Thymus (tissue), 14 donors: ENCODE data around the gene PRAMEF9. TPM values are rescaled to one million over a fixed set of nuclear protein-coding genes. Genes with fewer than 3 reads are reported as not detected.
"Not testable (repeated sequence)": the region's sequence is repeated elsewhere in the genome, so short reads cannot be mapped to it uniquely, and the experiment has no call there.

Experiments used
- DNase-seq, 9 donors: peaks; one replicate each; pipeline ENCODE4 v3.0.0-alpha.2; 2013; ENCODE audit warnings: low spot score in 9 of 9, low read depth in 6 of 9, missing footprints in 1 of 9
- H3K27ac ChIP-seq, 2 donors: one replicate each; pipeline ENCODE4 v1.5.1; 2013; ENCODE audit warnings: control low read depth in 1 of 2, low read depth in 1 of 2, low read length in 1 of 2, mild to moderate bottlenecking in 1 of 2, moderate library complexity in 1 of 2
- H3K27me3 ChIP-seq, 2 donors: one replicate each; pipeline ENCODE4 v1.5.1; 2013; ENCODE audit warnings: low read length in 1 of 2; ENCODE audit not compliant: control insufficient read depth in 2 of 2, insufficient read depth in 1 of 2
- H3K36me3 ChIP-seq, 2 donors: one replicate each; pipeline ENCODE4 v1.5.1; 2013; ENCODE audit warnings: low read length in 1 of 2, mild to moderate bottlenecking in 1 of 2, moderate library complexity in 1 of 2; ENCODE audit not compliant: control insufficient read depth in 2 of 2, insufficient read depth in 2 of 2
- H3K4me1 ChIP-seq, 2 donors: one replicate each; pipeline ENCODE4 v1.5.1; 2013; ENCODE audit warnings: low read length in 2 of 2; ENCODE audit not compliant: control insufficient read depth in 2 of 2, insufficient read depth in 2 of 2
- H3K4me3 ChIP-seq, 2 donors: one replicate each; pipeline ENCODE4 v1.5.1; 2013; ENCODE audit warnings: low read length in 2 of 2, control low read depth in 1 of 2, mild to moderate bottlenecking in 1 of 2
- H3K9me3 ChIP-seq, 2 donors: one replicate each; pipeline ENCODE4 v1.5.1; 2013; ENCODE audit warnings: low read length in 1 of 2, mild to moderate bottlenecking in 1 of 2; ENCODE audit not compliant: control insufficient read depth in 2 of 2, insufficient read depth in 1 of 2
- WGBS: extraction: QIAGEN DNeasy Blood & Tissue Kit; methylation state at CpG from one replicate; pipeline ENCODE4 v1.1.7; 2013; 5-methylcytosine and 5-hydroxymethylcytosine counted together
- long read RNA-seq, 10 donors: transcript quantifications; one replicate each; lab custom pipeline, GENCODE V29; 2026
- polyA plus RNA-seq: library from polyadenylated mRNA; stranded (reverse); fragments of 200-250 nt; gene quantifications from one replicate; pipeline ENCODE4 v1.2.3, GENCODE V29; 2013
- total RNA-seq: library from RNA; stranded (reverse); fragments of 120-200 nt; gene quantifications from one replicate; pipeline ENCODE4 v1.2.4, GENCODE V29; 2013
- donor health status: healthy.

The PRAMEF9 gene
- total RNA-seq (0.05 TPM), polyA plus RNA-seq (0.14 TPM)
- long read RNA-seq, donor 1 = 0 reads
- long read RNA-seq, donor 2 = 0 reads
- long read RNA-seq, donor 3 = 0 reads
- long read RNA-seq, donor 4 = 0 reads
- long read RNA-seq, donor 5 = 0 reads
- long read RNA-seq, donor 6 = 0 reads
- long read RNA-seq, donor 7 = 0 reads
- long read RNA-seq, donor 8 = 0 reads
- long read RNA-seq, donor 9 = 0 reads
- long read RNA-seq, donor 10 = 0 reads

DNA sequence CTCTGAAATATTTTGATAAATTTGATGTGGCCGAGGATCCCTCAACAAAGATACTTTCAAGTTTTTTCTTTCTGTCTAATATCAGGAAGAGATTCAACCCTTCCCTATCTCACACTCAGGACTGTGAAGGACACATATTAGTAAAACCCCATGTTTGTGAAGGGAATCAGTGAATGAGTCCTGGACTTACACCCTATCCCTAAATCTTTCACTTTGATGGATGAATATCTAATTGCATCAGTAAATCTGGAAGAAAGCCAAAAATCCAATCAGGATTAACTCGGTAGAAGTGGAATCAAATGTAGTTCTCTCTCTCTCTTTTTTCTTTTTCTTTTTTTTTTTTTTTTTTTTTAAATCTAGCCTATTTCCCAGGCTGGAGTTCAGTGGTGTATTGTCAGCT, at the start of gene PRAMEF9:
PRAMEF9 (plus strand) TSS at position 301 of the 400 bp plus-strand sequence. CDS start 3,433 bp downstream, outside the sequence.
- not testable (repeated sequence) for H3K27me3 ChIP-seq, H3K27ac ChIP-seq
- WGBS = 98% methylated on average over 1 of the region's 2 CpGs

DNA sequence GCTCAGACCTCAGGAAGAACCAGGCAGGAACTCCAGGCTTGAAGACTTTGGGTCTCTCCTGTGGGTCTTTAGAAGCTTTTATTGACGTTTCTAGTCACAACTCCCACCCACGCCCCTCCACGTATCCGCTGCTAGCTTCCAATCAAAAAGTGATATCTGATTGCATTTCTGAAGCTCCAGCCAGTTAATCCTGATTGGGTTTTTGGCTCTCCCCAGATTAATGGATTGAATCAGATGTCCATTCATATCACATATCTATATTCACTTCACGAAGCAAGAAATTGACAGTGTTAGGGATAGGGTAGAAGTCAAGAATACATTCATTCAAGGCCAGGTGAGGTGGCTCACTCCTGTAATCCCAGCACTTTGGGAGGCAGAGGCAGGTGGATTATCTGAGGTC, 15.7 kb upstream of the PRAMEF9 start, which contains the start of gene PRAMEF26:
PRAMEF26 (minus strand) TSS at position 101 of the 400 bp plus-strand sequence. CDS start 2,914 bp downstream, outside the sequence.
- not testable (repeated sequence) for H3K27me3 ChIP-seq, H3K4me1 ChIP-seq, DNase-seq, H3K27ac ChIP-seq, H3K4me3 ChIP-seq, H3K9me3 ChIP-seq, H3K36me3 ChIP-seq
- WGBS = 94% methylated on average over 1 of the region's 5 CpGs

More for the DNA sequence above, at the start of gene PRAMEF9:
- DNase-seq, H3K9me3 ChIP-seq, H3K4me3 ChIP-seq, H3K4me1 ChIP-seq, H3K36me3 ChIP-seq: not testable (repeated sequence)

DNA sequence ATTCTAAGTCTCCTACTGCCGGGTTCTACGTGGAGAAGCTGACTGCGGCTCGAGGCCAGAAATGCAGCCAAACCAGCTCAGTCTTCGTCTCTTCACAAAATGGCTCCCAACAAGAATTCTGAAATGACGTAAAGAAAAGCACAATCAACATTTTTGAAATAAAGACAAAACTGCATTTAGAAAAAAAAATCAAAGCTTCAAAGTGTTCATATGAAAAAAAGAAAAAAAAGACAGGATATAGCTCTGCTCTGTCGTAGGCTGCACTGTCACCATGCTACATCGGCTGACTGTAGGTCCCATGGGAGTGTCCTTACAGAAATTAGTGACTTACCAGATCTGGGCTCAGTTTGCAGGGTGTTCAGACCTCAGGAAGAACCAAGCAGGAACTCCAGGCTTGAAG, 6.1 kb upstream of the PRAMEF9 start, which contains the start of gene HNRNPCL4:
HNRNPCL4 (minus strand) TSS at position 101 of the 400 bp plus-strand sequence. CDS start 164 bp downstream, outside the sequence.
- not testable (repeated sequence) for H3K4me1 ChIP-seq, H3K4me3 ChIP-seq, DNase-seq, H3K36me3 ChIP-seq, H3K9me3 ChIP-seq, H3K27me3 ChIP-seq, H3K27ac ChIP-seq
- WGBS = no CpG with 5 or more reads among the region's 8 CpGs

DNA sequence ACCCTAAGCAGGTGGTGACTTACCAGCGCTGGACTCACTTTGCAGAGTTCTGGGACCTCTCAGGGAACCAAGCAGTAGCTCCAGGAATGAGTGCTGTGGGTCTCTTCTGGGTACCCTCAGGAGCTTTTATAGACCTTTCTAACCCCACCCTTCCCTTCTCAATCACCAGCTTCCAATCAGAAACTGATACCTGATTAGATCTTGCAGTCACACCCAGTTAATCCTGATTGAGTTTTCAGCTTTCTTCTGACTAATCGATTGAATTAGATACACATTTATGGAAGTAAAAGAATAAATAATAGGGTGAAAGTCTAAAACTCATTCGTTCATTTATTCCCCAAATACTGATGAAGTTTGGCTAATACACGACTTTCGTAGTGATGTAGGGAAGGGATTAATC, 29.7 kb downstream of the PRAMEF9 start, which contains the start of gene PRAMEF13:
PRAMEF13 (minus strand) TSS at position 101 of the 400 bp plus-strand sequence. CDS start 1,820 bp downstream, outside the sequence.
- not testable (repeated sequence) for H3K27ac ChIP-seq, H3K4me3 ChIP-seq, DNase-seq, H3K27me3 ChIP-seq, H3K9me3 ChIP-seq, H3K36me3 ChIP-seq, H3K4me1 ChIP-seq
- 100% methylated on average over 1 of the region's 5 CpGs for WGBS

DNA sequence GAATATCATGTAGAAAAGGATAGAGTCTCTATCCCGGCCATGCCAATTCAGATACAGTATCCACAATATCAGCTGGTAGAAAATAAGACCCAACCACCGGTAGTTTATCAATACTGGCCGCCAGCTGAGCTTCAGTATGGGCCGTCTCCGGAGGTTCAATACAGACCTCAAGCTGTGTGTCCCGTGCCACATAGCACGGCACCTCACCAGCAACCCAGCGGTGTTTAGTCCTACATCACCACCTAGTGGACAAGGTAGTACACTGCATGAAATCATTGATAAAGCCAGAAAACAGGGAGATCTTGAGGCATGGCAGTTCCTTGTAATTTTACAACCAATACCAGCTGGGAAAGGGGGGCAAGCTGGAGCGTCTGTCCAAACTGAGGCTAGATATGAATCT, 37.1 kb downstream of the PRAMEF9 start:
- not testable (repeated sequence) for H3K4me1 ChIP-seq, DNase-seq, H3K9me3 ChIP-seq, H3K36me3 ChIP-seq, H3K27ac ChIP-seq, H3K27me3 ChIP-seq, H3K4me3 ChIP-seq
- no CpG with 5 or more reads among the region's 9 CpGs for WGBS

DNA sequence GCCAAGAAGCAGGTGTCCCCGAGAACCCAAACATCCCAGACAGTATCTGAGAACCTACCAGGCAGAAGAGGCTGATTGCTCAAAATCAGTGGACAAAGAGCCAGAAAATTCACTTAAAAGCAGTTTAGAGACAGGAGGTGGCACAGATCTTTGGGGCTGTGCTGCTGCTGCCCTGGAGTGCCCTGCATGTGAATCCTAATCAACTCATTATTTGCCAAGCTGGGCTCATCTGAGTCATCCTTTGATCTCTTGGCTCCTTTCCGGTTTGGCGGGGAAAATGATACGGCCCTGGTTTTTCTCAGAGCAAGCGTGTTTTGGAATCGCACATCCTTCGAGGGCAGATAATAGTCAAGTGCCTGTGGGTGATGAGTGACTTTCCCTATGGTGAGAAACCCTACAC, 45.0 kb downstream of the PRAMEF9 start:
- H3K9me3 ChIP-seq, H3K4me1 ChIP-seq, H3K4me3 ChIP-seq, H3K36me3 ChIP-seq, H3K27me3 ChIP-seq, DNase-seq, H3K27ac ChIP-seq: not testable (repeated sequence)
- WGBS = no CpG with 5 or more reads among the region's 7 CpGs

DNA sequence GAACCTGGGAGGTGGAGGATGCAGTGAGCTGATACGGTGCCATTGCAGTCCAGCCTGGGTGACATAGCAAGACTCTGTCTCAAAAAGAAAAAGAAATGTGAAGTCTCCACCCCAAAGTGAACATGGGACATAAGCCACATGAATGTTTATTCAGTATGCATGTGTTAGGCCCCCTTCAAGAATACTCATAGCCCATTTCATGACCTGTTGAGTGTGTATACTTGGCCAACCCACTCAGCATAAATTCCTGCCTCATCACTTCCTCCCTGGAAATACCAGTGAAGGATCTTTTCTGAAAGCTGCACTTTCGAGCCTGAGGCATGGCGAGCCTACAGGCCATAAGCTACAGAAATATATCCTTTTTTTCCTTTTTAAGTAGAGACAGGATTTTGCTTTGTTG, 47.6 kb downstream of the PRAMEF9 start:
- H3K36me3 ChIP-seq, H3K9me3 ChIP-seq, H3K27ac ChIP-seq, H3K4me1 ChIP-seq, H3K27me3 ChIP-seq, H3K4me3 ChIP-seq, DNase-seq: not testable (repeated sequence)
- no CpG with 5 or more reads among the region's 3 CpGs for WGBS

DNA sequence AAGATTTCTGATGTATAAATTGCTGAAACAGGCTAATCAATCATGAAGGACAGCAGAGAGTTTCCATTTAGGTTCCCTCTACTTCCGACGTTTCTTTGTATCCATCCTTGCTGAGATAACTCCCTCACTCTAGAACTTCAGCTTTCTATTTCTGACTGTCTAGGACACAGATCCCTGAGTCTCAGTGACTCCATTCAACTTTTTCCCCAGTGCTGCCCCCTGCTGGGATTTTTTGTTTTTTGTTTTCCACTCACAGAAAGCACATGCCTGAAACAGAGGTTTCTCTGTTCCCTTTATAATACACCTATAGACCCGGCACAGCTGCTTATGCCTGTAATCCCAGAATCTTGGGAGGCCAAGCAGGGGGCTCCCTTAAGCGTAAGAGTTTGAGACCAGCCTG, 51.1 kb downstream of the PRAMEF9 start:
- not testable (repeated sequence) for H3K4me1 ChIP-seq, H3K27ac ChIP-seq, H3K36me3 ChIP-seq, H3K27me3 ChIP-seq, H3K4me3 ChIP-seq, DNase-seq, H3K9me3 ChIP-seq
- no CpG with 5 or more reads among the region's 4 CpGs for WGBS

DNA sequence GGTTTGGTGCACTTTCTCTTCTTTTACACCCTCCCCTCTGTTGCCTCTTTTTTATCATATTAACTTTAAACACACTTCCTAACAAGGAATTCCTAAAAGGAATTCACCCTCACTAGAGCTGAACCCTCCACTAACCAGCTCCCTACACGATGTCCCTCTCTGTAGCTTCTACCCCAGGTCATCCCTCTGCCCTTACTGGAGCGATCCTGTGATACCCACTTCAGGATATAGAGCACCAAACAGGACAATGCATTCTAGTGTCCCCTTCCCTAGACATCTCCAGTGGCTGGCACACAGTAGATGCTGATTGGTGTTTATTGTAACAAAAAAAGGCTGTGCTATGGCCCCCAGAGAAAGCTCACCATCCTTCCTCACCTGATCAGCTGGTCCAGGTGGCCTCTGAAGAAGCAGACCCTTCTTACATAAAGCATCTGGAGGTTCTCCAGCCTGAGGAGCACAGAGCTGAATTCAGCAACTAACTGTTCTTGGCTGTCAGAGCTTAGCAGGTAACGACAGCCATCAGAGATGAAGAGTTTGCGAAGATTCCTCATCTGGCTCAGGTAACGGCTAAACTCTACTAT, 52.9 kb downstream of the PRAMEF9 start:
- 94% methylated on average over 5 of the region's 5 CpGs for WGBS
- Histone ChIP-seq H3K4me3 (no peak overlapping the region), H3K4me1 (no peaks in the 10 kb centered on the region), H3K9me3 (no peaks in the 10 kb centered on the region), H3K27ac (no peak overlapping the region), H3K27me3 (peaks cover 0 to 2% of the 10 kb centered on the region in 2 donors), H3K36me3 (no peaks in the 10 kb centered on the region)
- no peak for DNase-seq
